SW480 (cell line): ENCODE results near the gene LIX1L.

Experiments used
- DNase-seq: peaks from one replicate; pipeline ENCODE4 v3.0.0-alpha.2; 2016; ENCODE audit warnings: low spot score

The LIX1L gene

GRCh38 chr1:145957443-145958319, at the start of gene LIX1L:
TSS of gene LIX1L (minus strand) at chr1:145958017. CDS start at chr1:145957927, 90 bp downstream.
- peak; percentile 96 for DNase-seq

DNA sequence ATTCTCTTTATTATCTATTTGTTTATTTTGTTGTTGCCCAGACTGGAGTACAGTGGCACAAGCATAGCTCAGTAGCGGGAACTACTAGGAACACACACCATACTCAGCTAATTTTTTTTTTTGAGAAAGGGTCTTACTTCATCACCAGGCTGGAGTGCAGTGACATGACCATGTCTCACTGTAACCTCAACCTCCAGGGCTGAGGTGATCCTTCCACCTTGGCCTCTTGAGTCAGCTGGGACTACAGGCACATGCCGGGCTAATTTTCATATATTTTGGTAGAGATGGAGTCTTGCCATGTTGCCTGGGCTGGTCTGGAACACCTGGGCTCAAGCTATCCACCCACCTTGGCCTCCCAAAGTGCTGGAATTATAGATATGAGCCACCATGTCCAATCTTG, 43.9 kb upstream of the LIX1L start:
- no peak for DNase-seq

DNA sequence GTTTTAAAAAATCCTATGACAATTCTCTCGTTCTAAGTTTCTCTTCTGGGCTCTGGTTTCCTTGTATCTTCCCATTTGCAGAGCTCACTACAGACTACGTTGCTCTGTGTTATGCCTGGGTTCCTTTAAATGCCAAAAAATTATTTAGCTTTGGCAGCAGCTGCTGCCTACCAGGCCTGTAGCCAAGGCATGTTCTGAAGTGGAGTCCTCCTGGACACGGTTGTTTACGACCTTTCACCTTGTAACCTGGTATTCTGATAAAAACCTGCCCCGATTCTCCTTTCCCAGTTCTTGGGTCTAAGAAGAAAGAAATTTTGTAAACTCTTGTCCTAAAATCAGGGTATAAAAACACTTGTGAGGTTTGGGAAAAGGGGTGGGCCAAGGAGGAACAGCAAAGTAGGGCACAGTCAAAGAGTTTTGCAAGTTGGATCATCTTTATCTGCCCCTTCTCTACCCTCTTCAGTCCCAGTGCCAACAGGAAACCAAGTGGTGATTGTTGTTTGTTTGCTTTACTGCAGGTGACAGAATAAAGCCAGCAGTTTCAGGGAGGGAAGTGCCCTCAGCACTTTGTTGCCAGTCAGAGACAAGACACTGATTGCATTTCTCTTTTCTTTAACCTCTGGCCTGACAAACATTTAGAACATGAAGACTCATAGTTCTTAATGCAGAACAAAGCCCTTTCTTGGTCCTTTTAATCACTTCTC, 41.7 kb upstream of the LIX1L start:
- no peak for DNase-seq

DNA sequence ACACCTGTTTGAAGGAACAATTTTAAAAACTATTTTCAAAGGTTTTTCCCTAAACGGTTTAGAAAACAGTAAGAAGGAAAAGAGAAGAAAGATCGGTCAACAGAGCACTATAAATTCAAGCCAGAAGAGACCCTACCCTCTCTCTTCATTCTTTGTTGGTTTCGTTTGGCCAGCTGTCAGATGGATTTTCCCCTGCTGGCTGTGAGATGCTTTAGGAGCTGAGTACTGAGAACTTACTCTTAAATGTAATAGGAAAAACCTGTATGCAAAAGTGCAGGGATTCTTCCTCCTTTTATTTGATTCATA, 39.9 kb upstream of the LIX1L start:
- DNase-seq: no peak

- DNase-seq: peak; percentile 66
Observed at GRCh38 chr1:145997016-145997717, 39.4 kb upstream of the LIX1L start.

DNA sequence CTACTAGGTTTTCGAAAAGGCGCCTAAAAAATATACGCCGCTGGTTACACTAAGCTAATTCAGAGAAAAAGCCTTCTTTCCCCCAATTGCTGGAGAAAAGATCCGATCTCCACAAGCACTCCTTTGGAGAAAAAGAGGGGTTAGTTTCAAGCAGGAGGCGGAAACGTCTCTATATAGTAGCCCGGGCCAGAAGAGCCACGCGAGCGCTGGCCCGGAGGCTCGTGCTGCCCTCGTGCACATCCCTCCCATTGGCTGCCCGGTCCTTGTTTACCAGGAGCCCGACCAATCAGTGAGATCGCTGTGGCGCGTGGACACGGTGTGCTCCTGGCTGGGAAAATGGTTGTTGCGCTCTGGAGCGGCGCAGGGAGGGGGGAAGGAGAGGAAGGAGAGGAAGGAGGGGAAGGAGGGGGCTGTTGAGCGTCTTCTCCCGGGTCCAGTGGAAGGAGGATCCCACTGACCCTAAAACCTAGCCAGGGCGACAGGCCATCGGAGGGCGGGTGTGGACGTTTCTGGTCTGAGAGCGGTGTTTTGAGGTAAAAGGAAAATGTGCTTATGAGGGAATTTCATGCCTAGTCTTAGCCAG, 38.7 kb upstream of the LIX1L start, which contains the start of gene TXNIP:
Gene TXNIP, minus strand, starts transcription at position 147 of the 583 bp plus-strand sequence. CDS start 313 bp downstream, outside the sequence.
- DNase-seq: peak; percentile 99

GRCh38 chr1:145995964-145996432, 38.2 kb upstream of the LIX1L start:
- peak; percentile 35 for DNase-seq

DNA sequence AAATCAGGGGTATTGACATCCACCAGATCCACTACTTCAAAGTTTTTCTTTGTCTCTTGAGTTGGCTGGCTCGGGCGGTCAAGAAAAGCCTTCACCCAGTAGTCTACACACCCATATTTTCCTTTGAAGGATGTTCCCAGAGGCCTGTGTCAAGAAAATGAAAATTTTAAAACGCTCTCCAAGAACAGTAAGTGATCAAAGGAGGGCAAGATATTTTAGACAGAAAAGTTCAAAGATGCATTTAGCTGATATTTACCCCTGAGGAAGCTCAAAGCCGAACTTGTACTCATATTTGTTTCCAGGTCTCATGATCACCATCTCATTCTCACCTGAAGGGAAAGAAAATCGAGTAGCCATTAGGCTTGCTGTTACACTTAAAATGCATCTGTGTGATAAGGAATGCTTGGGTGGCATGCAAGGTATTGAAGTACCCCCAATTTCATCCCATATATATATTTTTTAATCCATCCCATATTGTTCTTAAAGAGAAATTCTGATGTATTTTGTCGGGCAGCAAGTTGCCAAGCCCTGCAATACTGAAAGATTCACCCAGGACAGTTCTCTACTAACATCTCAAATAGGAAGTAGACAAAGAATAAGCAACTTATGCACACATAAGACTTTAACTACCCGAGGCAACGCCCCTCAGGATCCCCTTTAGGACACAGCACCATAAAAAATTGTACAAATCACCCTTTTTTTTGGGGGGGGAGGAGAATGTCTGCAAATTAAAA, 37.5 kb upstream of the LIX1L start:
- no peak for DNase-seq

GRCh38 chr1:145994391-145995120, 36.7 kb upstream of the LIX1L start:
- DNase-seq: no peak

DNA sequence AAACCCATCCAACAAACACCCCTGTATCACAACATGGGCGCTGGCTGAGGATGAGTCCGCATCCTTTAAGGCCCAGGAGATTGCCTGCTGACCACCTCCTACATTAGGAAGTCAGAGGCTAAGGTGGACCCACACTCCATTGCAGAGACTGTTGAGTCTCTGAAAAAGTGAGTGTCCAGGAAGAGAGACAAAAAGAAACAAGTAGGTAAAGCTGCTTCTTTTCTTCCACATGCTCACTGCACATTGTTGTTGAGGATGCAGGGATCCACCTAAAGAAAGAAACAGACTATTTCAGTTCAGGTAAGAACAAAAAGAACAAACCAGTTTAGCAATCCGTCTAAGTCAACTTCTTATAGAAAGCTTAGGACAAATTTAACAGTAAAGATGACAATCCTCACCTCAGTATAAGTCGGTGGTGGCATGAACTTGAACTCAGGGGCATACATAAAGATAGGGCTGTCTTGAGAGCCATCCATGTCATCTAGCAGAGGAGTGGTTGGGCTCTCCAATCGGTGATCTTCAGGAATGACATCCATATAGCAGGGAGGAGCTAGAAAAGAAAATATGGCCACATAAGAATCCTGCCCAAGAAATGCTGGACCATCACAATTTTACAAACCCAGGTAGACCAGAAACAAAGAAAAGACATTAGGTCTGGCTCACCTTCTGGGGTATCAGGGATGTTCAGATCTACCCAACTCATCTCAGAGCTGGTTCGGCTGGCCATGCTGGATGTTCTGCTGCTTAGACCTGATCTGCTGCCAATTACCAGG, 36.0 kb upstream of the LIX1L start:
- no peak for DNase-seq

GRCh38 chr1:145992958-145993617, 35.3 kb upstream of the LIX1L start:
- DNase-seq: no peak

GRCh38 chr1:145992502-145992936, 34.7 kb upstream of the LIX1L start:
- no peak for DNase-seq

- DNase-seq: no peak
Observed at GRCh38 chr1:145991735-145992412, 34.1 kb upstream of the LIX1L start.

DNA sequence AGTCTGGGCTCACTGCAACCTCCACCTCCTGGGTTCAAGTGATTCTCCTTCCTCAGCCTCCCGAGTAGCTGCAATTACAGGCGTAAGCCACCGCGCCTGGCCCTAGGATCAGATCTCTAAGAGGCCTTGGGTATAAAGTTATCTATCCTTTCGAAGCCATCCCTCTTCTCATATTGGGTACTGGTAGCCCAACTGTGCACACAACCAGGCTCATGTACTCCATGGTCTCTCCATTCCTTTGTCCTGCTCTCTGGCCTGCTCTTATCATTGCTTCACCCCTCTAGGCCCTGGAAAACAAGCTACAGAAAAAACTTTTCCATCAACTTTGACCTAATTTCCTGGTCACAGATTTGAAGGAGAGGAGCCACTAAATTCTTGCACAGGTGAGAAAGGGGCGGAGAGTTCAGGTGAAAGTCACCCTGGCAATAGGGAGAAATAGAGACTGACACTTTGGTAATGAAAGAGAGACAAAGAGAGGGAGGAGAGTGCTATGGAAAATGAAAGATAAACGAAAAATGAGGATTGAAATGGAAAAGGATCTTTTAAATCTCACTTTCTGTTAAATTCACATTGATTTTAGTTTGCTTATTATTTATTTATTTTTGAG, 32.5 kb upstream of the LIX1L start:
- peak; percentile 52 for DNase-seq

GRCh38 chr1:145988773-145989172, 31.0 kb upstream of the LIX1L start:
- no peak for DNase-seq

GRCh38 chr1:145987926-145988325, 30.1 kb upstream of the LIX1L start:
- no peak for DNase-seq

GRCh38 chr1:145986551-145986950, 28.7 kb upstream of the LIX1L start:
- DNase-seq: no peak
